ENCODE measurements around the gene NPW.

NPW gene

DNA sequence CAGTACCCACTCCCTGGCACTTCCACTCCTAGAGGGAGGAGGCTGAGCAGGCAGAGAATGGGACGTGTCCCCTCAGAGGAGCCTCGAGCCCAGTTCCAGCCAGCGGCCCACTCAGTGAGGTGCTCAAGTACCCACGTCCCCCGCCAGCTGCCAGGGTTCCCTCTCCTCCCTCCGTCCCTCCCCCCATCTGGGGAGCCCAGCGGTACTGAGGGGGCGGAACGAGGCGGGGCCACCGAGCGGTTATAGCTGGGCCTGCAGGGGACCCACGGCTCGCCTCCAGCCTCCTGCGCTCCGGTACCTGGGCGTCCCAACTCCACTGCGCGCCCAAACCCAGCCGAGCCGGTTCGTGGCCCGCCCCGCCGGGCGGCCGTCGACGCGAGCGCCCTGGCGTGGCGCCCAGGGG lies at the start of gene NPW:
TSS of gene NPW (plus strand) at position 268 of the 403 bp plus-strand sequence.
- DNase-seq, result no peak

DNA sequence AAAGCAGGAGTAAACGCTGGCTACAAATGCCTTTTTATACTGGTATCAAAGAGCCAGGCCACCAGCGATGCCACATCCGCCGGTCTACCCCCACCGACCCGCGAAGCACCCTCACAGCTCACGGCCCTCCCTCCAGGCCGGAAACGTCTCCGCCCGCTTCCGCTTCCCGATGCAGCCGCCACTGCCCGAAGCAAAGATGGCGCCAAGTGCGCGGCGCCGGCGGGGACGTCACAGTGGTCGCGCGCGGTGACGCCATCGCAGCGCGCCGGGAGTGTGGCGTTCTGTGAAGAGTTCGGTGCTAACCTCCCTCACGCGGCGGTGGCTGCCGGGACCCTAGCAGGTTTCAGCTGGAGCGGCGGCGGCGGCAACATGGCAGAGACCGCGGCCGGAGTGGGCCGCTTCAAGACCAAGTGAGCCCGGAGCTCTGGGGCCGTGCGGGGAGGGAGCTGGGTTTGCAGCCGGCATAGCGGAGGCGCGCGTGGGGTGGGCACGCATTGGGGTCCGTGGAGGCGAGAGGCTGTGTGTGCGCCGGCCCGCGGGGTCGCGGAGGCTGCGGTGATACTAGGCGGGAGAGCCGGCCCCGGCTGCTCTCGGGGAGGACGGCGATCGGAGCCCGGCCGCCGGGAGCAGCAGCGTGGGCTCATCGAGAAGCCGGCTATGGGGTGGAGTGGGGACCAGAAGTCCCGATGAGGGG lies 47.6 kb upstream of the NPW start, which contains the start of gene TBL3:
TSS of gene TBL3 (plus strand) at position 258 of the 694 bp plus-strand sequence. CDS start at position 370, 112 bp downstream.
- DNase-seq, result peak; percentile 59

DNA sequence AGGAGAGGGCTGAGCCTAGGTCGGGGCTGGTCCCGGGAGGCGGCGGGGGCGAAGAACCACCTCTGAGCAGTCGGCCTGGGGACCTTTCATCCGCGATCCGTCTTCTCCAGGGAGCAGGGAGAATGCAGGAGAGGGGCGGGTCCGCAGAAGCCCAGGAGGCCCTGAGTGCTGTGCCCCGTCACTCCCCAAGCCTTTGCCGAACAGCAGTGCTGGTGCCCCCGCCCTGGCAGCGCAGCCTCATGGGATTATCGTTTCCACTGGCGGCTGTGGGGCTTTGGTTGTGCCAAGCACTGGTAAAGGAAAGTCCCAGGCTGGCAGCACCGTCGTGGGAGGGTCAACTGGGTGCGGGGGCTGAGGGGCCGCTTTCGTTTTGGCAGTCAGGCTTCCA lies 47.1 kb upstream of the NPW start:
- no peak for DNase-seq

DNA sequence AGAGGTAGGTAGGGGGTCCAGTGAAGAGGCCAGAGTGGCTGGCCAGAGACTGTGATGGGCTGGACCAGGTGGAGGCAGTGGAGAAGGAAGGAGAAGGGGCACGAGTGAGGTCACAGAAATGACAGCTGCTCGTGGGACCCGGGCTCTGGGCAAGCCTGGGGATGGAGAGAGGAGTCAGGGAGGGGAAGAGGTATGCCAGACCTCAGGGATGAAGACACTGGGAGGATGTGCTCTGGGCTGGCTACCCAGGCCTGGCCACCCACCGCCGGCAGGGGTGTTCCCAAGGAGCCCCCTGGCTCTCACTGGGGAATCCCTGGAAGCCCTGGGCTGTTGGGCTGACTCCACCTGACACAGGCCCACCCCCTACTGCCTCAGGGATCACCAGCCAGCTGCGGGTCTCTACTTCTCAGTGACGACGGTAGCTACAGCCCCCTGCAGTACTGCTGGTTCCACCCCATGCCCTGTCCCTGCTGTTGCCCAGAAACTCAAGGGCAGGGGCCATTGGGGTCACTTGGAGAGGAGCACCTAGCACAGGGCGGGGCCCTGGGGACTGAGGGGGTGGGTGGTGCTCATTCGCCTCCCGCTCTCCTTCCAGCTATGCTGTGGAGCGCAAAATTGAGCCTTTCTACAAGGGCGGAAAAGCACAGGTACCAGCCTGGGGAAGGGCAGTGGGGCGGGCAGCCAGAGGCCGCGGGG lies 46.0 kb upstream of the NPW start:
- no peak for DNase-seq

DNA sequence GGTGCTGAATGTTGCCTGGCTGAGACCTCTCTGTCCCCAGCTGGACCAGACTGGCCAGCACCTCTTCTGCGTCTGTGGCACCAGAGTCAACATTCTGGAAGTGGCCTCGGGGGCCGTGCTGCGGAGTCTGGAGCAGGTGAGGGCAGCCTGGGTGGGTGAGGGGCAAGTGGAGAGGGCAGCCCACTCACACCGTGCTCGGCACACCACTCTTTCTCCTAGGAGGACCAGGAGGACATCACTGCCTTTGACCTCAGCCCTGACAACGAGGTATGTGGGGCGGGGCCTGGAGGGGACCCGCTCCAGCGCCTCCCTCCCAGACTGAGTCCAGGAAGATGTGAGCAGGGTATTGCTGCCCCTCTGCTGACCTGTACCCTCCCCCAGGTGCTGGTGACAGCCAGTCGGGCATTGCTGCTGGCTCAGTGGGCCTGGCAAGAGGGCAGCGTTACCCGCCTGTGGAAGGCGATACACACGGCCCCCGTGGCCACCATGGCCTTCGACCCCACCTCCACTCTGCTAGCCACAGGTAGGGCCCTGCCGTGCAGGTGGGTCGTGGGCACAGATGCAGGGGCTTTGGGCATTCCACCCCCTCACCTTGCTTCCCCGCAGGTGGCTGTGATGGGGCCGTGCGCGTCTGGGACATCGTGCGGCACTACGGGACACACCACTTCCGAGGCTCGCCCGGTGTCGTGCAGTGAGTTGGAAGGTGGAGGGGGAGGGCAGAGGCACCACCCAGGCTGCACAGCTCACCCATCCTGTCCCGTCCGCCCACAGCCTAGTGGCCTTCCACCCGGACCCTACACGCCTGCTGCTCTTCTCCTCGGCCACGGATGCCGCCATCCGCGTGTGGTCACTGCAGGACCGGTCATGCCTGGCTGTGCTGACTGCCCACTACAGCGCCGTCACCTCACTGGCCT lies 45.2 kb upstream of the NPW start:
- DNase-seq, result no peak

DNA sequence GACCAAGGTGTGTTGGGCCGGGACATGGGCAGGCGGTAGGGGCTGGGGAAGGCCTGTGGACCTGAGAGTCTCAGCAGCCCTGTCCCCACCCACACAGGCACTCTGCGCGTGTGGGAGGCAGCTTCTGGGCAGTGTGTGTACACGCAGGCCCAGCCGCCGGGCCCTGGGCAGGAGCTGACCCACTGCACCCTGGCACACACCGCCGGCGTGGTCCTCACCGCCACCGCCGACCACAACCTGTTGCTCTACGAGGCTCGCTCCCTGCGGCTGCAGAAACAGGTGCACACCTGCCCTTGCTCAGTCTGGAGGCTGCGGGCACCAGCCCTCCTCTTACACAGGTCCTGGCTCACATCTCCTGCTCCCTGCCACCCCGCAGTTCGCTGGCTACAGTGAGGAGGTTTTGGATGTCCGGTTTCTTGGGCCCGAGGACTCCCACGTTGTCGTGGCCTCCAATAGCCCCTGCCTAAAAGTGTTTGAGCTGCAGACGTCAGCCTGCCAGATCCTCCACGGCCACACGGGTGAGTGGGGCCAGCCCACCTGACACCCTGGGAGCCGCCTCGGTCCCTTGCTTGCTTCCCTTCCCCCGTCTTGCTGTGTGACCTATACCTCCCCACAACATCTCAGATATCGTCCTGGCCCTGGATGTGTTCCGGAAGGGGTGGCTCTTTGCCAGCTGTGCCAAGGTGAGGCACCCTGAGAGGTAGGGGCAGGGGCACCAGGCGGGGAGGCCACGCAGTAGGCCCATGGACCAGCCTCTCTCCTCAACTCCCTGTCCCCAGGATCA lies 44.0 kb upstream of the NPW start:
- DNase-seq, result no peak

DNA sequence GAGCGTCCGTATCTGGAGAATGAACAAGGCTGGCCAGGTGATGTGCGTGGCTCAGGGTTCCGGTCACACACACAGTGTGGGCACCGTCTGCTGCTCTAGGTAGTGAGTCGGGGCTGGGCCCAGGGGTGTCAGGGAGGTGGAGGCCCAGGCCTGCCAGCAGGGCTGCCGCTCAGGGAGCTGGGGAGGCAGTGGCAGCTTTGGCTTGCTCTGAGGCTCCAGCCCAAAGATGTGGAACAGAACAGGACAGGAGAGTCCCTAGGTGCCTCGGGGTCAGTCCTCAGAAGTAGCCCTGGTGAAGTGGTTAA lies 43.4 kb upstream of the NPW start:
- DNase-seq, result no peak

DNA sequence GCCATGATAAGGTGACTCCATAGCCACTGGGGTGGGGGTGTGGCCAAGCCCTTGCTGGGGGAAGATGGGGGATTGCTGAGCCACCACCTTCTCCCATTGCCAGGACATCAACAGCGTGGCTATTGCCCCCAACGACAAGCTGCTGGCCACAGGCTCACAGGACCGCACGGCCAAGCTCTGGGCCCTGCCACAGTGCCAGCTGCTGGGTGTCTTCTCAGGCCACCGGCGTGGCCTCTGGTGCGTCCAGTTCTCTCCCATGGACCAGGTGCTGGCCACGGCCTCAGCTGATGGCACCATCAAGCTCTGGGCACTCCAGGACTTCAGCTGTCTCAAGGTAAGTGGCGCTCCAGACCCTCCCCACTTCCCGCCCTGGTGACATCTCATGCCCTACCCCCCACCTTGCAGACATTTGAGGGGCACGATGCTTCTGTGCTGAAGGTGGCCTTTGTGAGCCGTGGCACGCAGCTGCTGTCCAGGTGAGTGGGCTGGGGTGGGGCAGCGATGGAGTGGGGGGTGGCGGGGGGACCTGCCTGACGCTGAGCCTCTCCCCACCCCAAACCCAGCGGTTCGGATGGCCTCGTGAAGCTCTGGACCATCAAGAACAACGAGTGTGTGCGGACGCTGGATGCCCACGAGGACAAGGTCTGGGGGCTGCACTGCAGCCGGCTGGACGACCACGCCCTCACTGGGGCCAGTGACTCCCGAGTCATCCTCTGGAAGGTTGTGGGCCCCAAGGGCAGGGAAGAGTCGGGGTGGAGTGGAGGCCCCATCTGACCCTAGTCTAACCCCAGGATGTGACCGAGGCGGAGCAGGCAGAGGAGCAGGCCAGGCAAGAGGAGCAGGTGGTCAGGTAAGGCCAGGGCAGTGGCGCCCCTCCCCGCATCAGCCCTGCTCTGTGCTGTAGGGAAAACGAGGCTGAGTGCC lies 42.4 kb upstream of the NPW start:
- no peak for DNase-seq

DNA sequence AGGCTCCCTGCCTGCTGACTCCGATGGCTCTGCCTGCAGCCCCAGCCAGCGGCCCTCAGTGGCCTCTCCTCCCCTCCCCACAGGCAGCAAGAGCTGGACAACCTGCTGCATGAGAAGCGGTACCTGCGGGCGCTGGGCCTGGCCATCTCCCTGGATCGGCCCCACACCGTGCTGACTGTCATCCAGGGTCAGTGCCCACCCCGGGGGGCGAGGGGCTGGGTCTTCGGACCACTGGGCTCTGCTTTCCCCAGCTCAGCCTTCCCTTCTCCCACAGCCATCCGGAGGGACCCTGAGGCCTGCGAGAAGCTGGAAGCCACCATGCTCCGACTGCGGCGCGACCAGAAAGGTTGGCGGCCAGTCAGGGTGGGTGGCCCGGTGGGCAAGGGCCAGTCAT lies 41.7 kb upstream of the NPW start:
- DNase-seq, result no peak

DNA sequence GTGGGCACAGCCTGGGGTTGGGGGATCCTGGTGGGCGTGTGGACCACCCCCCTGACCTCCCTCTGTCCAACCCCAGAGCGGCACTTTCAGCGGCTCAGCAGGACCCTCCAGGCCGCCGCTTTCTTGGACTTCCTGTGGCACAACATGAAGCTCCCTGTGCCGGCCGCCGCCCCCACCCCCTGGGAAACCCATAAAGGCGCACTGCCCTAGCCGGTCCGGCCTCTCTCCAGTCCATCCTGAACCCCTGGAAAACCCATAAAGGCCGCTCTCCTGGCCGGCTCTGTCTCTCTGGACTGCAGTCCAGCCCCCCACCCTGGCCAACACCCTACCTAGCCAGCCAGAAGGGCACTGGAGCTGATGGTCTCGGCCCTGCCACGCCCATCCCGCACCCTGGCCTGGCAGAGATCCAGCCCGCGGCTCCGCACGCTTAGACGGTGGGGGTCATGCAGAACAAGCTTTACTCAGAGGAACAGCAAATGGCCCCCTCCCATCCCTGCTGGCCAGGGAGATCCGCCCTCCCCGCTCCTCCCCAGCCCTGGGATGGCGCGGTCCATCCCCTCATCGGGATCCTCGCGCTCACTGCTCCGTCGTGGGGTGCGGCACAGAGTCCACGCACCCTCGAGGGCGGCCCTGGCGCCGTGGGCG lies 41.0 kb upstream of the NPW start:
- no peak for DNase-seq

DNA sequence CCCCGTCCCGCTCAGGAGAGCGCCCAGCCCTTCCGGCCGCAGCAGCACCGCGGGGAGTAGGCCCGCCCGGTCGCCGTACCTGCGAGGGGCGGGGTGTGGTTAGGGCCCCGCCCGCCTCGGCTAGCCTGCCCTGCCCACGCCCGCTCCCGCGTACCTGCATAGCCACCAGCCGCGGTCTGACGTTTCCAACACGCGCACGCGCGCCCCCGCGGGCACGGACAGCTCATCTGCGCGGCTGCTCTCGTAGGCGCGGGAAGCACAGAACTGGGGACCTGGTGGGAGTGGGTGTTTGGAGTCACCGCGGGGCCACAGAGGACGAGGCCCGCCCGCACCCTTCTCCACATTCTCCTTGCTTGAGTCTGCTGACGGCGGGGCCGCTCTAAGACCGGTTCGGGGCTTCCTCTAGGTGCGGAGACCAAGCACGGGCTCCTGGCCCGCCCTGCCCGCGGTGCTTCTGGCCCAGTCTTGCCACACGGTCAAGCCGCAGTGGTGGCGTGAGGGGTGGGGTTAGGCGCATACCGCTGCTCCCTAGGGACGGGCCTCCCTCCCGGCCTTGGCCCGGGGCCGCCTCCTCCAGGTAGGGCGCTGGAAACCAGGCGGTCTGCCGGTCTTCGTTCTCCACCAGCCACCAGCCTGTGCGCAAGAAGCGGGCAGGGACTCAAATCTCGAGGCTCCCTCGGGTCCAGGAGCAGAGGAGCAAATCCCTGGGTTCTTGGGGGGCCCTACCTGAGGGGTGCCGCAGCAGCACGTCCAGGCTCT lies 40.1 kb upstream of the NPW start:
- DNase-seq, result no peak

DNA sequence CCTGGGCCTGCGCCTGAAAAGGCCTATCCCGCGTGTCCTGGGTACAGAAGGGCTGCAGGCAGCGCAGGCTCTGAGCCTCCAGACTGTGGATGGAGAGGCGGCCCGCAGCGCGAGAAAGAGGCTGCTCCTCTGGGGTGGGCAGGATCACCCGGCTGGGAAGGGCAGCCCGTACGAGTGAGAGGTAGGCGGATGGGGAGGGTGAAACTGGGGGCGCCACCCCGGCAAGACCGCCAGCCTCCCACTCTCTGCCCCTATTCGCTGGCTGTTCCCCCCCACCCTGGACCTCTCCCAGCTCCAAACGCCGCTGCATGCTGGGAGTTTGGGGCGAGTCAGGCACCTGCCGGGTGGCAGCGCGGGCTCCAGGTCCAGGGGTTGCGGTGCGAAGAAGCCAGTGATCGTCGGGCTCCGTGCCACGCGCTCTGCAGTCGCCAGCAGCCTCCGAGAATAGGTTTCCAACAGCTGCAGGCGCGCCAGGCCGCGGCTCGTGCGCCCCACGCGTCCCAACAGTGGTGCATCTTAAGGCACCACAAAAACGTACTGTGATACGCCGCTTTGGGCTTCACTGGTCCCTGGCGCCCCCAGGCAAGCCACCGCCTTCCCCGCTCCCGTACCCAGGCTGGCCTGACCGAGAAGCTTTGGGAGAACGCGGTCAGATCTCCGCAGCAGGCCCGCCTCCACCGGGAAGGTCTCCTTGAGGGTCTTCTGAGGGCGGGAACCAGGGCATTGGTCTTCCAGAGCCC lies 39.4 kb upstream of the NPW start:
- DNase-seq, result no peak

DNA sequence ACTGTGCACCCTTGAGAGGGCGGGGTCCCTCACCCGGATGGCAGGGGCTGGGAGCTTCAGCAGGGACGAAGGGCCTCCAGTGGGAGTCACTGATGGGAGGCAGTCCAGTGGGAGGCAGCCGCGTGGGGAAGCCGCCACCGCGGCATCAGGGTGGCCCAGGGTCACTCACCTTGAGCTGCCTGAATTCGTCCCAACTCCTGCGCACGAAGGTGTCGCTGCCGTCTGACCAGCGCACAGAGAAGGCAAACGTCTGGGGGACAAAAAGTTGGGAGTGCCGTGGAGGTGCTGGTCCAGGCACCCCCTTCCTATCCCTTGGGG lies 38.9 kb upstream of the NPW start:
- no peak for DNase-seq

DNA sequence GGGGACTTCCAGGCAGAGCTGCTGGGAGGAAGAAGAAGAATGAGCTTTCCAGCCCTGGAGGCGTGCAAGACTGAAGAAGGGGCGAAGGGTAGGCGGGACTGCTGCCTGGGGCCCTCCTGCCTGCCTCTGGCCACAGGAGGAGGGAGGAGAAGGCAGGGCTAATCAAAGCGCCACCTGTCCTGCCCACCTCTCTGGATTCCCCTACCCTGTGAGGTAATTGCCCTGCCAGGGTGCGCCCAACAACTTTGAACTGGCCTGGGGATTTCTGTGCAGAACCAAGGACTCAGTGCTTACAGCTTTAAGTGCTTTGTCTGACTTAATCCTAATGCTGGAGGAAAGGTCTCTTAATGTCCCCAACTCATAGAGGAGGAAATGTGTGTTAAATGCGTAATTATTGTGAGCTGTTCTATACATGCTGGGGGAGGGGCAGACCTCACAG lies 38.2 kb upstream of the NPW start, which contains the start of gene NOXO1:
TSS of gene NOXO1 (minus strand) at position 72 of the 439 bp plus-strand sequence. CDS start 290 bp downstream, outside the sequence.
- DNase-seq, result no peak

DNA sequence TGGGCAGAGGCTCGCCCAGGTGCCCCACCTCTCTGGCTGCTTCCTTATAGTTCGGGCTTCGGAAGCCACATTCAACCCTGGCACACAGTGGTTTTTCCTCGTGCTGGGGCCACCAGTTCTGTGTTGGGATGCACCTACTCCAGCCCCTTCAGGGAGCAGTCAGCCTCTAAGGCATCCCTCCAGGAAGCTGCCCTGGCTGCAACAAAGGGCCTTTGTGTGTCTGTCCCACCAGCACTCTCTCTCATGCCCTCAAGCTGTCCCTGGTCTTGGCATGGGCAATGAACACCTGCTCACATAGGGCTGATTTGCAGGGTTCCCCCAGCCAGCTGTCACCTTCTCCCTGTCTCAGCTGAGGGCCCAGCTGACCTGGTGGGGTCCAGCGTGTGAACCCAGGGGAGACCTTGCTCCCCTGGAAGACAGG lies 37.6 kb upstream of the NPW start:
- DNase-seq, result no peak

DNA sequence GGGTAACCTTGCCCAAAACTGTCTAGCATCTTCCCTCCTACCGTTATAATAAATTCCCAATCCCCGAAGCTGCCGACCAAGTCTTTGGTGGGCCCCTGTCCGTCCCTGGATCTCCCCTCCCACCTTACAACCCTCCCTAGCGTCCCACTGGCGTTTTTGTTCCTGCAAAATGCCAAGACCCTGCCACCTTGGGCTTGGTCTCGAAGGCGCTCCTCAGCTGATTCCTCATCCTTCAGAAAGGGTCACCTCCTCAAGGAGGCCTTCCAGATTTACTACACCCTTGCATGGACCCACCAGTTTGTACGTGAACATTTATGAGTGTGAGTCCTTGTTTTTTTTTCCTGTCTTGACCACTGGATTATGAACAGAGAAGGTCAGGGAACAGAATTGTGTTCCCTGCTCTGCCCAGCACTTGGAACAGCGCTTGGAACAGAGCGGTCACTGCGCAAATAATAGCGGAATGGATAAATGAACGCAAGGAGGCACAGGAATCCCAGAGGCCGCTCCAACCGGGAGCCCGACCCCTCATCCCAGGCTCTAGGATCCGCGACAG lies 36.5 kb upstream of the NPW start:
- no peak for DNase-seq

DNA sequence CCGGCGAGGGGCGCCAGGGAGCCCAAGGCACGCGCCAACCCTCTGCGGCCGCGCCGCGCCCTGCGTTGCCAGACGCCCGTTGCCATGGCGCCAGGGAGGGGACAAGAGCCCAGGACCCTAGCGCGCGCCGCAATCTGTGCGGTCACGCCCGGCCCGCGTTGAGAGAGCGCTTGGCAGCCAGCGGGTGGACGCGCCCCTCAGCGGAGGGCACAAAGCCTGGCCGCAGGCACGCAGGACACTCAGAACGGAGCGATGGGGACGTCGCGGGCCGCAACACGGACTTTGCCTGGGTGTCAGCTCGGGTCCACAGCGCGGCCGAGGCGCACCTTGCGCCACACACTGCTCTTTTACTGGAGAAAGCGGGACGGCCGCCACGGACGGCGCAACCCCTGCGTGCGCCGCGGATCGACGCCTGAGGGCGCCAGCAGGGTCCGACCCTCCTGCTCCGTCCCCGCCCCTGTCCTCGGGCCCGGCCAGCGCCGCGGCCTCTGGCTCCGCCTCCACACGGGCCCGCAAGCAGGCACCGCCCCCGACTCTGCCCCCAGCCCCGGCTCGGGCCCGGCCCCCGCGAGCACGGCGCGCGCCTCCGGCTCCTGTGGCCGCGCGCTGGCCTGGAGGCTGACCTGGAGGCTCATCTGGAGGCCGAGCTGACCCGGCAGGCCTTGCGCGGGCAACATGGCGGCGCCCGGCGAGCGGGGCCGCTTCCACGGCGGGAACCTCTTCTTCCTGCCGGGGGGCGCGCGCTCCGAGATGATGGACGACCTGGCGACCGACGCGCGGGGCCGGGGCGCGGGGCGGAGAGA lies 35.8 kb upstream of the NPW start, which contains the start of gene GFER:
TSS of gene GFER (plus strand) at position 650 of the 803 bp plus-strand sequence. CDS start at position 676, 26 bp downstream.
- peak; percentile 38 for DNase-seq
